ENCODE measurements around the gene HOXC6.

The HOXC6 gene

GRCh38 chr12:53990311-53991076 is 37.7 kb upstream of the HOXC6 start:
- DNase-seq (ENCODE audit: low spot score): no peak

DNA sequence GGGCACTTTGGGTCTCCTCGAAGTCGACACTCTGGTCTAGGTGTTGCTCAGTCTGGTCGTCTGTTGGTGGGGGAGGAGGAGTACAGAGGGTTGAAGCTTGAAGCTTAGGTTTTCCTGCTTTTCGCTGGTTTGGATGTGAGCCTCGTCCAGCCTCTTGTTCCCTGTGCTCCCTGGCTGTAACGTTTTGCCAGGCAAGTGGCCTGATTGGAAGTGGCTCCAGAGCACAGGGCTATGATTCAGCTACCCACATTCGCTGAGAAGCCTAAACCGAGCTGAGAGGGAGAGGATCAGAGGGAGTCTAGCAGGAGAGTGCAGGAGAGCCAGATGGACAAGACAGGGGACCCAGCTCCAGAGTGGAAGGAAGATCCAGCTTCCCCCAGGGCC is 37.2 kb upstream of the HOXC6 start:
- no peak for DNase-seq (ENCODE audit: low spot score)

DNA sequence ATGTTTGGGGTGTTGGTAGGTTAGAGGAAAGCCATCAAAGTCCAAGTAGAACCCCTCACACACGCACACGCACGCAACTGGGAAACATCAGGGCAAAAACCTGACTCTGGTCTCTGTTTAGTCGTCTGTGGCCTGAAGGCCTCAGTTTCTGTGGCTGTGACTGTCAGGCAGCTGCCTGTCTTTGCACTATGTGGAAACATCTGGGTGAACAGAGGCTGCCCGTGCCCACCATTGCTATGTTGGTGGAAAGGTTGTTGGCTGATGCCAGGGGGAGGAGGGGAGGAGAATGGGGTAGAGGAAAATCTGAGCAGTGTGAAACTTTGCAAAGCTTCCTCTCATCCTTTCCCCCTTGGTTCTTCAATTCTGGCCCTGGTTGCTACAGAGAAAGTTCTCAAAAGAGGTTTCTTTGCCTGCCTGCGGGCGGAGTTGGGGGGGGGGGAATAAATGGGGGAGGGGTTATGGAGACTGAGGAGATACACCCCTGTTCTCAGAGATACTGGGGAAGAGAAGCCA is 35.8 kb upstream of the HOXC6 start:
- no peak for DNase-seq (ENCODE audit: low spot score)

- no peak for DNase-seq (ENCODE audit: low spot score)
These were observed 34.9 kb upstream of the HOXC6 start for GRCh38 chr12:53993162-53994008.

- DNase-seq (ENCODE audit: low spot score): no peak
These were observed 34.3 kb upstream of the HOXC6 start for GRCh38 chr12:53994009-53994263.

GRCh38 chr12:53994264-53995001 is 33.8 kb upstream of the HOXC6 start:
- no peak for DNase-seq (ENCODE audit: low spot score)

DNA sequence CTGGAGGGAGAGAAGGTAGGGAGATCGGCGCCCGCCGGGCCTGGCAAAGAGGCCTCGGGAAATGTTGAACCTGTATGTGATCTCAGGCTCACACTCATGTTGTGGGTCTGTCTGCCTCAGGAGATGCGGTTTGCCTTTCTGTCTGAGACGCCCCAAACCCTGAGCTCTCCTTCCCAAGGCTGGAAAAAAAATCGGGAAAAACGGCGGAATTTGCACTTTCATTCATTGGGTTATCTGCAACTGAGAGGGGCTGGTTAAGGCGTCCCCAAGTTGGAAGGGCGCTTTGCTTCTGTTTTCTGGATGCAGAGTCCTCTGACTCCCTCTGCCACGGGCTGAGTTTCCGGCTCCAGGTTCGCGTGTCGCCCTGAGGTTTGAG is 33.2 kb upstream of the HOXC6 start:
- no peak for DNase-seq (ENCODE audit: low spot score)

DNA sequence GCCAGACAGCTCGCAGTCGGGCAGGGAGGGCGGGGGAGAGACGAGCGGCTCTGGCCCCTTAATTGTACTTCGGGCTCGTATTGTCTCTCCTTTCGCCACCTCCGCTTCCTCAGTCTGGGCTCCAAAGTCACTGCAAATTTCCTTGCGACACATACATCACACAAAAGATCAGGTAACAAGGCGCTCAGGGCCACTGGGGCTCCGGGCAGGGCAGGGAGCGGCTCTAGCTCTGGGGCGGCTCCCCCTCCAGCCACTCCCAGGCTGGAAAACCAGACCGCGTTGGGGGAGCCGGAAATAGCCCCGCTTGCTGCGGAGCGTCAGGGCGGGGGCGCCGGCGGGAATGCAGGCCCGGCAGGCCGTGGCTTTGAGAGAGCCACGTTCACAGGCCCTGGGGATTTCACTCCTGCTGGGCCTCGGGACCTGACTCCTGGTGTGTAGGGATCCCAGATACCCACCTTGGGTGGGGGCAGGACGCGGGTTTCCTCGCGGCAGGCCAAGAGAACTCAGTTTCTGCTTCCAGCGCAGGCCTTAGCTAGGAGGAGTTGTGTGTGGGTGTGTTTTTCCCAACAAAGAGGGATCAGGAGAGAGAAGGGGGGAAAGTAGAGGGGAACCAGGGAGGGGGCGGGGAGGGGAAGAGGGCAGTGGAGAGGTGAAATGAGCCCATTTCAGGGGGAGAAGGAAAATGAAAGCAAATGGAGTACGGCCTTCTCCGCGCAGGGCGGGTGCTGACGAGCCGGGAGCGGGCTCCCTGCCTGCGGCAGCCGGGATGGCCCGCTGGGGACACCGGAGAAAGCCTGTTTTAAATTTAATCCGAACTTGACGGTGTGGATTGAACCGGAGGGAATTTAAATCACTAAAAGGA is 32.6 kb upstream of the HOXC6 start:
- DNase-seq (ENCODE audit: low spot score): no peak

DNA sequence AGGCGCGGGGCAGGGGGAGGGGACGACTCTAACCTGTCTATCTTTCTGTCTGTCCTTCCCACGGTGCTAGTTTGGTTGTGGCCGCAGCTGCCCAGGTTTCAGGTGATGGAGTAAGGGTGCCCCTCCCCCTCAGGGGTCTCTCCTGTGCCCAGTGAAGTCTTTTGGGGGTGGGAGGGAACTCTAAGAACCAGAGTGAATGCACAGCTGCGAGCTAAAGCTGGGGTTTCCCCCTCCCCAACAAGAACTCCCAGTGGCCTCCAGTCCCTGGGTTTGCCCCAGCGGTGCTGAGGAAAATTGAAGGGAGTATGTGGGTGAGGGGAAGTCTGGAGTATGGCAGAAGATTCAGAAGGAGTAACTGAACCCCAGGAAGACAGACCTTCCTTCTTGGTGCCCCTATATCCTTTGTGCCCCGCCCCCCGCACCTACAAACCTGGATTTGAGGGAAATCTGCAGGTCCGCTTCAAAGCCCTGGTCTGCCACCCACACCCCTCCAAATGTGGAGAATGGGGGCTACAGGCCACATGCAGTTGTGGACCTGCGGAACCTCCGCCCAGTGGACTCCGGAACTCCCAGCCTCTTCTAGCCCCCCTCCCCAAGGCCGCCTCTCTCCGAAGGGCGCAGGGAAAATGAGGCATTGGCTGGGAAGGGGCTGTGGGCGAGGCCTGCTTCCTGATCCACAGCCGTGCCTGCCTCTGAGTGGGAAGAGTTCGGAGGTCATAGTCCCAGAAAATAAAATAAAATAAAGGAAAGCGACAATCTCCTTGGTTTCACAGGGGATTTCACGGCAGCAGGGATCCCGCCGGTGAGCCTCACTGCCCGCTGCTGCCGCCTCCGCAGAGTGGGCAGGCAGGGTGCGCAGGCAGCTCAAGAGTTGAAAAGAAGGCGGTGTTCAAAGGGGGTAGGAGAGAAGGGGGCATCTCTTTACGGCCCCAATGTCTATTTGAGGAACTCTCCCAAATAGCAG is 31.7 kb upstream of the HOXC6 start:
- DNase-seq (ENCODE audit: low spot score): no peak

- no peak for DNase-seq (ENCODE audit: low spot score)
These were observed 30.8 kb upstream of the HOXC6 start for GRCh38 chr12:53997204-53998109.

- no peak for DNase-seq (ENCODE audit: low spot score)
These were observed 29.9 kb upstream of the HOXC6 start for GRCh38 chr12:53998110-53998899.

DNA sequence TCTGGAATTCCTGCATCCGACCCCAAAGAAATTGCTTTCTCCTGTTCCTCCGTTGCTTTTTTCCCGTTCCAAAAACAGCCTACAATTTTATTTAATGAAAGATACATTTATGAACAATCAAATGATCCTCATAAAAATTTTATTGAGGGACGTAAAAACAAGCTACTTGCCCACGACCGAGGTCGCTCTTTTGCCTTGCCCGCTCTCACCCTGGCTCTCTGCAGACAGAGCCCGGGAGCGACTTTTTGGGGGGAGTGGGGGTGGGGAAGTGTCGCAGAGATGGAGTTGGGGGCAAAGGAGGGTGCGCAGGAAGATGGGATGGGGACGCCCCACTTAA is 29.4 kb upstream of the HOXC6 start:
- no peak for DNase-seq (ENCODE audit: low spot score)

GRCh38 chr12:53999559-54000115 is 28.6 kb upstream of the HOXC6 start:
- DNase-seq (ENCODE audit: low spot score): no peak

DNA sequence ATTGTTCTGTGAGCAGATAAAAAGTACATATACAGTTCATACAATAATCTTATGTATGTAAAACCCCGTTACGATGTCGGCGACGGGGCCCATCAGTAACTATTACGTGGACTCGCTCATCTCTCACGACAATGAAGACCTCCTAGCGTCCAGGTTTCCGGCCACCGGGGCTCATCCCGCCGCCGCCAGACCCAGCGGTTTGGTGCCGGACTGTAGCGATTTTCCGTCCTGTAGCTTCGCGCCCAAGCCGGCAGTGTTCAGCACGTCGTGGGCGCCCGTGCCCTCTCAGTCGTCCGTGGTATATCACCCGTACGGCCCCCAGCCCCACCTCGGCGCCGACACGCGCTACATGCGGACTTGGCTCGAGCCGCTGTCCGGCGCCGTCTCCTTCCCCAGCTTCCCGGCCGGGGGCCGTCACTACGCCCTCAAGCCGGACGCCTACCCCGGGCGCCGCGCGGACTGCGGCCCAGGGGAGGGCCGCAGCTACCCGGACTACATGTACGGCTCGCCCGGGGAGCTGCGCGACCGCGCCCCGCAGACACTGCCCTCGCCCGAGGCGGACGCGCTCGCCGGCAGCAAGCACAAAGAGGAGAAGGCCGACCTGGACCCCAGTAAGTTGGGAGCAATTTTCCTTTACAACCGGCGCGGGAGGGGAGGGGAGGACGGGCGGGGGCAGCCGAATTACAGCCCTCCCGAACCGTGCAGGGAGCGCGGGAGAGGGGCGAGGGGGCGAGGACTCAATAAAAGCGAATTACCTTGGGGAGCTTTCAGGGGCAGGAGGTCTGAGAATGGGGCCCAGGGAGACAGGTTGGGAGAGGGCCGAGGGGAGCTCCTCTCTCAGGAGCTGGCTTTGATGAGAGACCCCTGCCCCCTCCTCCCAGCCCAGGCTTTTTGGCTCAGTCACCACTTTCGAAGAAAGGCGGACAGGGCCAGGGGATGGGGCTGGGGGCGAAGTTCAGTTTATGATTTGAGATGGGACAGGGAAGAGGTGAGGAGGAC is 27.8 kb upstream of the HOXC6 start, which contains the start of gene HOXC9:
HOXC9 (plus strand) TSS at position 46 of the 999 bp plus-strand sequence; CDS start at position 74, 28 bp downstream.
- DNase-seq (ENCODE audit: low spot score): no peak

- no peak for DNase-seq (ENCODE audit: low spot score)
These were observed 26.7 kb upstream of the HOXC6 start for GRCh38 chr12:54001283-54002187.

GRCh38 chr12:54002278-54002914 is 25.8 kb upstream of the HOXC6 start:
- no peak for DNase-seq (ENCODE audit: low spot score)

Data from putamen (tissue), 1 donor.